SIG-M5 (cell line): ENCODE data around the gene EFCAB13.

Experiments used
- DNase-seq: peaks from one replicate; lab custom pipeline; 2025; lab: John Stamatoyannopoulos, UW

Gene EFCAB13

GRCh38 chr17:47323382-47324223 lies at the start of gene EFCAB13:
TSS of gene EFCAB13 (plus strand) at chr17:47323955. CDS start at chr17:47328354, 4,399 bp downstream.
- peak; percentile 25 for DNase-seq

- DNase-seq = no peak
Measured at GRCh38 chr17:47274319-47275069, 49.3 kb upstream of the EFCAB13 start.

- DNase-seq = no peak
Measured at GRCh38 chr17:47275245-47275984, 48.3 kb upstream of the EFCAB13 start.

- DNase-seq = no peak
Measured at GRCh38 chr17:47276444-47276843, 47.3 kb upstream of the EFCAB13 start.

- no peak for DNase-seq
Measured at GRCh38 chr17:47276868-47277267, 46.9 kb upstream of the EFCAB13 start.

GRCh38 chr17:47277921-47278320 lies 45.8 kb upstream of the EFCAB13 start:
- DNase-seq = no peak

- no peak for DNase-seq
Measured at GRCh38 chr17:47278561-47278960, 45.2 kb upstream of the EFCAB13 start.

GRCh38 chr17:47279062-47279801 lies 44.5 kb upstream of the EFCAB13 start:
- DNase-seq = peak; percentile 23

- DNase-seq = no peak
Measured at GRCh38 chr17:47280072-47280811, 43.5 kb upstream of the EFCAB13 start.

GRCh38 chr17:47281216-47281615 lies 42.5 kb upstream of the EFCAB13 start:
- DNase-seq = no peak

- DNase-seq = no peak
Measured at GRCh38 chr17:47285003-47285402, 38.8 kb upstream of the EFCAB13 start.

GRCh38 chr17:47286198-47286914 lies 37.4 kb upstream of the EFCAB13 start:
- DNase-seq = no peak

GRCh38 chr17:47287068-47287467 lies 36.7 kb upstream of the EFCAB13 start:
- DNase-seq = no peak

- DNase-seq = no peak
Measured at GRCh38 chr17:47287639-47288038, 36.1 kb upstream of the EFCAB13 start.

- no peak for DNase-seq
Measured at GRCh38 chr17:47288531-47289116, 35.1 kb upstream of the EFCAB13 start.

GRCh38 chr17:47289302-47289701 lies 34.5 kb upstream of the EFCAB13 start:
- DNase-seq = no peak

- no peak for DNase-seq
Measured at GRCh38 chr17:47290870-47291241, 32.9 kb upstream of the EFCAB13 start.

- DNase-seq = no peak
Measured at GRCh38 chr17:47291242-47291873, 32.4 kb upstream of the EFCAB13 start.

GRCh38 chr17:47292206-47292605 lies 31.5 kb upstream of the EFCAB13 start:
- no peak for DNase-seq
